OCI-LY3 (cell line): Measurements from ENCODE around the gene DENND4B.

ENCODE experiments used
- H2AFZ ChIP-seq: fragments of 200-600, 300-600 bp; shearing (Covaris generic); 2 replicates; pipeline ENCODE4 v1.6.0; 2014; ENCODE audit warnings: antibody characterized with exemption, low read depth, low read length
- H3K27ac ChIP-seq: fragments of 200-600, 300-600 bp; sonication (generic); 2 replicates; pipeline ENCODE4 v1.5.1; 2014; ENCODE audit warnings: mild to moderate bottlenecking, low read length, moderate library complexity, mixed read lengths
- H3K27me3 ChIP-seq: fragments of 200-600, 300-600 bp; sonication (generic); 2 replicates; pipeline ENCODE4 v1.6.1; 2014; ENCODE audit warnings: low read depth, low read length, mixed read lengths
- H3K36me3 ChIP-seq: fragments of 200-600, 300-600 bp; sonication (generic); replicated peaks from 2 replicates; pipeline ENCODE3; 2014; ENCODE audit warnings: low read depth, low read length, mixed read lengths
- H3K4me1 ChIP-seq: fragments of 300-600, 200-600 bp; sonication (generic); 2 replicates; pipeline ENCODE4 v1.6.1; 2014; ENCODE audit warnings: low read length, mixed read lengths
- H3K4me2 ChIP-seq: fragments of 200-600, 300-600 bp; sonication (generic); 2 replicates; pipeline ENCODE4 v1.6.1; 2014; ENCODE audit warnings: low read length, mixed read lengths
- H3K4me3 ChIP-seq: fragments of 300-600, 200-600 bp; sonication (generic); 2 replicates; pipeline ENCODE4 v1.5.1; 2014; ENCODE audit warnings: antibody characterized with exemption, mild to moderate bottlenecking, low read length, moderate library complexity
- H3K79me2 ChIP-seq: fragments of 300-600, 200-600 bp; shearing (Covaris generic); 2 replicates; pipeline ENCODE4 v1.6.1; 2014; ENCODE audit warnings: mild to moderate bottlenecking, low read length, mixed read lengths
- H3K9ac ChIP-seq: fragments of 300-600, 200-600 bp; shearing (Covaris generic); 2 replicates; pipeline ENCODE4 v1.6.0; 2014; ENCODE audit warnings: mild to moderate bottlenecking, low read length, moderate library complexity
- H3K9me3 ChIP-seq: fragments of 200-600, 300-600 bp; shearing (Covaris generic); 2 replicates; pipeline ENCODE4 v1.6.1; 2014; ENCODE audit warnings: low read length, mixed read lengths; ENCODE audit not compliant: insufficient read depth
- H4K20me1 ChIP-seq: fragments of 200-600, 300-600 bp; sonication (generic); 2 replicates; pipeline ENCODE4 v1.6.1; 2016; ENCODE audit warnings: low read length, mixed read lengths; ENCODE audit not compliant: insufficient read depth
- CTCF ChIP-seq: fragments of 200-600, 300-600 bp; sonication (generic); IDR thresholded peaks from 2 replicates; pipeline ENCODE4 v1.5.1; 2014; ENCODE audit warnings: antibody characterized with exemption, low read length, low read depth
- EZH2phosphoT487 ChIP-seq: fragments of 200-600 bp; shearing (Covaris generic); IDR thresholded peaks from 2 replicates; pipeline ENCODE4 v1.6.1; 2018; ENCODE audit warnings: antibody characterized with exemption, mixed run types, low read depth

Gene DENND4B

GRCh38 chr1:153886127-153886526 is 60.4 kb downstream of the DENND4B start:
- peaks cover 91% of the 10 kb centered on the region for H3K79me2 ChIP-seq
- peaks cover 12% of the 10 kb centered on the region for H3K4me1 ChIP-seq
- H3K9me3 ChIP-seq, result no peaks in the 10 kb centered on the region
- H3K4me3 ChIP-seq, result no peak overlapping the region
- no peak overlapping the region for H2AFZ ChIP-seq
- H3K9ac ChIP-seq, result no peak overlapping the region
- no peaks in the 10 kb centered on the region for H3K27me3 ChIP-seq
- H3K27ac ChIP-seq, result no peak overlapping the region
- H4K20me1 ChIP-seq, result peaks cover 60% of the 10 kb centered on the region
- TF ChIP-seq CTCF, result no peak
- no peak for TF ChIP-seq EZH2phosphoT487
- no peak overlapping the region for H3K4me2 ChIP-seq
- peaks cover 14% of the 10 kb centered on the region for H3K36me3 ChIP-seq

GRCh38 chr1:153883223-153883622 is 63.3 kb downstream of the DENND4B start:
- peaks cover 3% of the 10 kb centered on the region for H3K4me1 ChIP-seq
- peaks cover 66% of the 10 kb centered on the region for H4K20me1 ChIP-seq
- H2AFZ ChIP-seq, result no peak overlapping the region
- H3K9me3 ChIP-seq, result no peaks in the 10 kb centered on the region
- H3K4me3 ChIP-seq, result no peak overlapping the region
- no peak overlapping the region for H3K27ac ChIP-seq
- H3K9ac ChIP-seq, result no peak overlapping the region
- H3K36me3 ChIP-seq, result peaks cover 7% of the 10 kb centered on the region
- TF ChIP-seq EZH2phosphoT487 (no peak), CTCF (no peak)
- no peaks in the 10 kb centered on the region for H3K27me3 ChIP-seq
- H3K79me2 ChIP-seq, result peaks cover 89% of the 10 kb centered on the region
- no peak overlapping the region for H3K4me2 ChIP-seq

- Histone ChIP-seq H4K20me1 (peaks cover 66% of the 10 kb centered on the region), H3K4me1 (no peaks in the 10 kb centered on the region), H2AFZ (no peak overlapping the region), H3K9ac (no peak overlapping the region), H3K79me2 (peaks cover 88% of the 10 kb centered on the region), H3K36me3 (peaks cover 7% of the 10 kb centered on the region), H3K27ac (no peak overlapping the region), H3K4me3 (no peak overlapping the region), H3K9me3 (no peaks in the 10 kb centered on the region), H3K4me2 (no peak overlapping the region), H3K27me3 (no peaks in the 10 kb centered on the region)
- TF ChIP-seq CTCF, result no peak
- TF ChIP-seq EZH2phosphoT487, result no peak
Observed at GRCh38 chr1:153882296-153882912, 64.1 kb downstream of the DENND4B start.

GRCh38 chr1:153881751-153882150 is 64.8 kb downstream of the DENND4B start:
- Histone ChIP-seq H3K4me3 (no peak overlapping the region), H4K20me1 (peaks cover 66% of the 10 kb centered on the region), H3K9me3 (no peaks in the 10 kb centered on the region)

More at GRCh38 chr1:153881751-153882150, 64.8 kb downstream of the DENND4B start:
- TF ChIP-seq CTCF (no peak), EZH2phosphoT487 (no peak)
- H3K9ac ChIP-seq, result no peak overlapping the region
- peaks cover 5% of the 10 kb centered on the region for H3K36me3 ChIP-seq
- H2AFZ ChIP-seq, result no peak overlapping the region
- H3K4me2 ChIP-seq, result no peak overlapping the region
- no peaks in the 10 kb centered on the region for H3K27me3 ChIP-seq
- H3K79me2 ChIP-seq, result peaks cover 88% of the 10 kb centered on the region
- no peaks in the 10 kb centered on the region for H3K4me1 ChIP-seq
- no peak overlapping the region for H3K27ac ChIP-seq
